ENCODE measurements around the gene HIRA.

HIRA gene

DNA sequence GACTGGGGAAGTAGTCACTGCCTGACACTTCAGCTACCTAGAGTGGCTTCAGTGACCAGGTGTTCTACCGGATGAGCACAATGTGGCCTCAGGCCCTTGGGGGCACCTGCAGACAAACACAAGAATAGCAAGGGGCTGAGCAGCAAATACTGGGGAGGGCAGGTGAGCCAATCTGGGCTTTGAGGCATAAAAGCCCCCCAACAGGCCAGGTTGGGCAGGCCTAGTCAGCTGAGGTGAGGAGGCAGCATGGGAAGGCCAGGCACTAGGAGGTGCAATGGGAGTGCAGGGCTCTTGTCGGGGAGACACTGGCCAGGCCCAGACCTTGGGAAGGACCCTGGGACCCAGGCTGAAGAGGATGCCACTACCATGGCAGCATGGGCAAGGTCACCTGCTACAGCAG, 38.5 kb upstream of the HIRA start:
- TF ChIP-seq, protein P1, sequence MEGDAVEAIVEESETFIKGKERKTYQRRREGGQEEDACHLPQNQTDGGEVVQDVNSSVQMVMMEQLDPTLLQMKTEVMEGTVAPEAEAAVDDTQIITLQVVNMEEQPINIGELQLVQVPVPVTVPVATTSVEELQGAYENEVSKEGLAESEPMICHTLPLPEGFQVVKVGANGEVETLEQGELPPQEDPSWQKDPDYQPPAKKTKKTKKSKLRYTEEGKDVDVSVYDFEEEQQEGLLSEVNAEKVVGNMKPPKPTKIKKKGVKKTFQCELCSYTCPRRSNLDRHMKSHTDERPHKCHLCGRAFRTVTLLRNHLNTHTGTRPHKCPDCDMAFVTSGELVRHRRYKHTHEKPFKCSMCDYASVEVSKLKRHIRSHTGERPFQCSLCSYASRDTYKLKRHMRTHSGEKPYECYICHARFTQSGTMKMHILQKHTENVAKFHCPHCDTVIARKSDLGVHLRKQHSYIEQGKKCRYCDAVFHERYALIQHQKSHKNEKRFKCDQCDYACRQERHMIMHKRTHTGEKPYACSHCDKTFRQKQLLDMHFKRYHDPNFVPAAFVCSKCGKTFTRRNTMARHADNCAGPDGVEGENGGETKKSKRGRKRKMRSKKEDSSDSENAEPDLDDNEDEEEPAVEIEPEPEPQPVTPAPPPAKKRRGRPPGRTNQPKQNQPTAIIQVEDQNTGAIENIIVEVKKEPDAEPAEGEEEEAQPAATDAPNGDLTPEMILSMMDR (IDR thresholded peaks at IDR 0.05; ENCODE audit: low read depth, low read length, missing control alignments) = no peak
- DNase-seq (ENCODE audit: extremely low read depth, low read depth) = no peak
- H3K4me3 ChIP-seq (replicated peaks; ENCODE audit: low read depth, low read length) = no peak overlapping the region

DNA sequence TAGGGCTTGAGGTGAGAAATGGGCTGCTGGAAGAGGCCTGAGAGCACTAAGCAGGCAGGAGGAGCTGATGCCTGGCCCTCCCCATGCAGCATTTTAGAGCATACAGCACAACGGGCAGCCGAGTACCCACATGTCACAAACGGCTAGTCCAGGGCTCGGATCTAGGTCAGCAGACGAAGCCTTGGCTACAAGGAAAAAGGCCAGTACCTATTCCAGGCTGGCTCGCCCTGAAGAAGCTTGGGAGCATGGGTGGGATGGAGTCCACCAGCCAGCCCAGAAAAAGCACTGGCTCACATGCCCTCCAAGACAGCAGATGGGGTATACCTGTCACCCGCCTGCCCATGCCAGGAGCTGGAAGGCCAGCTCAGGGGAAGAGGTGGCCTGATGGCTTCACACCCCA, 37.9 kb upstream of the HIRA start:
- no peak overlapping the region for H3K4me3 ChIP-seq (replicated peaks; ENCODE audit: low read depth, low read length)
- TF ChIP-seq, protein P1 (IDR thresholded peaks at IDR 0.05; ENCODE audit: low read depth, low read length, missing control alignments) = no peak
- no peak for DNase-seq (ENCODE audit: extremely low read depth, low read depth)

DNA sequence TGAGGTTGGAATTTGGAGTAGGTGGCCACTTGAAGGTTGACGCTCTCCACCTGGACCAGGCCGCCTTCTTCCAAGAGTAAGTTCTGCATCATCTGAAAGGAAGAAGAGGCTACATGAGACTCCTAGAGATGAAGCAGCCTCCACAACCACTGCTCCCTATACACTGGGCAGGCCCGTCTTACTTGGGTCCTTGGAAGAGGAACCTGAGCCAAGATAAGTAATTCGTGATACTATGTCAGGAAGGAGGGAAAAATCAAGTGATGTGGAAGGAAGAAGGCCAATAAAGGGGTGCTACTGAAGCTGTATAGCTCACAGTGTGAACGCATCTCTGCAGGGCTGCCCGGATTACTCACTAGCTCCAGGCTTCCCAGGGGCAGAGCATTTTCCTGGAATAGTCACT, 36.4 kb upstream of the HIRA start:
- DNase-seq (ENCODE audit: extremely low read depth, low read depth) = no peak
- TF ChIP-seq, protein P1 (IDR thresholded peaks at IDR 0.05; ENCODE audit: low read depth, low read length, missing control alignments) = no peak

DNA sequence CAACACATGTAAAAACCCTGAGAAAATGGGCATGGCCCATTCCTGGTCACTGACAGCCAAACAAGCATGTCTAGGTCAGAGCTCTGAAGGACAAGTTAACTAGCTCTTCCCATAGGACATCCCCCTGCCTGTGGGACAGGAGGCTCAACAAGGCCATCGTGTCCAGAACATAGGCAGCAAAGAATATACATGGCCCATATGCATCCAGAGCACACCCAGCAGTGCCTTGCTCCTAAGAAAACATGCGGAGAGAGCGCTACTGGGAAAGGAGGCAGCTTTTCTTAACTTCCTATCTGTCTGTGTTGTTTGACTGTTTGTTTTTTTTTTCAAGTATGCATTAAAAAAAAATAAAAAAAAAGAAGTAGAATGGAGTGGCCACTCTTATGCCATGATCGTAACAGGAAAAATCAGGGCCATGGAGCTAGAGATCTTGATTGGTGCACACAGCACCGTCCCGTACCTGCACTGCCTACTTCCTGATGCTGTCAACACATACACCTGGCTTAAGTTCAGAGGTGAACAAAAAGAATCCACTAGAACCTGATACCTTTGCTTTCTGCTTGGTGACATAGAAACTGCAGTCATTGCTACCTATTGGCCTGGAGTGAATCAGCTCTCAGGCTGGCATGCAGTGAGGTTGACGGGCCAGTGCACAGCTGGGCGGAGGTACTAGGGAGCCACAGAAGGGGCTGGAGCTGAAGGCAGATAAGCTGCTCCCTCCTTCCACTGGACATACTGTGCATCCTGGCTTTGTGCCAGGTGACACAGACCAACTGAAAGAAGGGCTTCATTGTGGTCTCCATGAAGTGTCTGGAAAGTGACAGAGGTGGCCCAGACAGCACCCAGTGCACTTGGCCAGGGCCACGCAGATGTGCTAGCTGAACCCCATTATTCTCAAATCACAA, 35.6 kb upstream of the HIRA start:
- no peak overlapping the region for H3K4me3 ChIP-seq (replicated peaks; ENCODE audit: low read depth, low read length)
- TF ChIP-seq, protein P1 (IDR thresholded peaks at IDR 0.05; ENCODE audit: low read depth, low read length, missing control alignments) = no peak
- no peak for DNase-seq (ENCODE audit: extremely low read depth, low read depth)

More for the DNA sequence above, 36.4 kb upstream of the HIRA start:
- no peak overlapping the region for H3K4me3 ChIP-seq (replicated peaks; ENCODE audit: low read depth, low read length)

DNA sequence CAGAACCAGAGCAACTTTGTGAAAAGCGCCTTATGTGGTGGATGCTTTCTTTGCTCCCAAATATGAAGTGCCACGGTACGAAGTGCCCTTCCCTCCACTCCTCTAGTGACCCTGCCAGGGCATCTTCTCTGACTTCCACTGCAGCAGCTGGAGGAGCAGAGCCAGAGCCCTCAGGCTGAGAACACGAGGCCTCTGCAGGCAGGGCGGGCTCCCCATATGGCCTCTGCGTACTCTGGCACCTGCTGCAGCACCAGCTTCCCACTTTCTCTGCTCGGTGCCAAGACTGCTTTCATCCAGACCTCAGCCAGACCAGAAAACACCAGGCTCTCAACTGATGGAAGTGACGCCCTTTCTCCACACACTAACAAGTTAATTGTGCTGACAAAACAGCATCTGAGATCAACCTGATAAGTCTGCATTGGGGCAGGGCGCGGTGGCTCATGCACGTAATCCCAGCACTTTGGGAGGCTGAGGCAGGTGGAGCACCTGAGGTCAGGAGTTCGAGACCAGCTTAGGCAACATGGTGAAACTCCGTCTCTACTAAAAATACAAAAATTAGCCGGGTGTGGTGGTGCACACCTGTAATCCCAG, 34.7 kb upstream of the HIRA start:
- no peak for DNase-seq (ENCODE audit: extremely low read depth, low read depth)
- H3K4me3 ChIP-seq (replicated peaks; ENCODE audit: low read depth, low read length) = no peak overlapping the region
- TF ChIP-seq, protein P1 (IDR thresholded peaks at IDR 0.05; ENCODE audit: low read depth, low read length, missing control alignments) = no peak

DNA sequence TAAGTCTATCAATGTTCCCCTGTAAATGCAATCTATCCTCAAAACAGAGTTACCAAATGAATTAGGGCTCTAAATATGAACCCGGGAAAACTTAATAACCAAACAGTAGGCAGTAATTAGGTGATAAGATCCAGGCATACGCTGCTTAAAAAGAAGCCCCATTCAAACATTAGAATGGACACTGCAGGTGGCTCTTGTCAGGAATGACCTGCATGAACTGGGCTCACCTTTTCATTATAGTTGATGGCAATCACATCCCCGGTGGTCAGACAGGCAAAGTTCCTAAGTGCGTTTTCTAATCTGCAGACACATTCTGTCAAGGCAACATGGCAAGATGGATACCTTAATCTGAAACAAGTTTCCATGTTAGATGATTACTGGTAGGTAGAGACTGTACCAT, 33.4 kb upstream of the HIRA start:
- TF ChIP-seq, protein P1 (IDR thresholded peaks at IDR 0.05; ENCODE audit: low read depth, low read length, missing control alignments) = no peak
- DNase-seq (ENCODE audit: extremely low read depth, low read depth) = no peak
- H3K4me3 ChIP-seq (replicated peaks; ENCODE audit: low read depth, low read length) = no peak overlapping the region

All from HFF-Myc (cell line).